HG03060 (cell line): ENCODE measurements around the gene NRXN3.

Experiments
- ATAC-seq: cut with Tn5 transposase; IDR thresholded peaks from one replicate; pipeline ENCODE4 v1.9.1; 2021; ENCODE audit warnings: low read depth, moderate number of reproducible peaks; ENCODE audit not compliant: unreplicated experiment

The NRXN3 gene

GRCh38 chr14:78690836-78691235 lies 520.7 kb downstream of the NRXN3 start:
- ATAC-seq: no peak

GRCh38 chr14:78697341-78697740 lies 527.2 kb downstream of the NRXN3 start:
- ATAC-seq: no peak

GRCh38 chr14:78698991-78699390 lies 528.8 kb downstream of the NRXN3 start:
- no peak for ATAC-seq

GRCh38 chr14:78700236-78700635 lies 530.1 kb downstream of the NRXN3 start:
- ATAC-seq: no peak

GRCh38 chr14:78701246-78701645 lies 531.1 kb downstream of the NRXN3 start:
- no peak for ATAC-seq

GRCh38 chr14:78704965-78705364 lies 534.8 kb downstream of the NRXN3 start:
- no peak for ATAC-seq

GRCh38 chr14:78705989-78706388 lies 535.8 kb downstream of the NRXN3 start:
- ATAC-seq: no peak

- no peak for ATAC-seq
Observed at GRCh38 chr14:78709795-78710557, 539.8 kb downstream of the NRXN3 start.

GRCh38 chr14:78710963-78711362 lies 540.8 kb downstream of the NRXN3 start:
- no peak for ATAC-seq

- no peak for ATAC-seq
Observed at GRCh38 chr14:78713716-78714115, 543.5 kb downstream of the NRXN3 start.

- ATAC-seq: no peak
Observed at GRCh38 chr14:78714711-78715110, 544.5 kb downstream of the NRXN3 start.

- no peak for ATAC-seq
Observed at GRCh38 chr14:78721756-78722480, 551.7 kb downstream of the NRXN3 start.

GRCh38 chr14:78725086-78725485 lies 554.9 kb downstream of the NRXN3 start:
- no peak for ATAC-seq

- ATAC-seq: no peak
Observed at GRCh38 chr14:78737116-78737515, 566.9 kb downstream of the NRXN3 start.

- ATAC-seq: no peak
Observed at GRCh38 chr14:78737601-78738000, 567.4 kb downstream of the NRXN3 start.

GRCh38 chr14:78746086-78746595 lies 576.0 kb downstream of the NRXN3 start:
- no peak for ATAC-seq

GRCh38 chr14:78747813-78748212 lies 577.6 kb downstream of the NRXN3 start:
- no peak for ATAC-seq

- no peak for ATAC-seq
Observed at GRCh38 chr14:78752518-78753188, 582.5 kb downstream of the NRXN3 start.

GRCh38 chr14:78754059-78754458 lies 583.9 kb downstream of the NRXN3 start:
- no peak for ATAC-seq

- ATAC-seq: peak; percentile 72
Observed at GRCh38 chr14:78758333-78758732, 588.2 kb downstream of the NRXN3 start.

GRCh38 chr14:78762331-78762730 lies 592.2 kb downstream of the NRXN3 start:
- ATAC-seq: no peak
